Sigmoid colon (tissue), 7 donors: ENCODE measurements around the gene CBLB. TPM values are rescaled to one million over a fixed set of nuclear protein-coding genes. Genes with fewer than 3 reads are reported as not detected.

Experiments used
- DNase-seq: peaks from one replicate; pipeline ENCODE4 v3.0.0-alpha.2; 2019
- H3K27ac ChIP-seq, 4 donors: fragments of 200-600 bp; sonication (generic); one replicate each; pipeline ENCODE4 v1.5.1; 2016 to 2019; ENCODE audit warnings: mild to moderate bottlenecking in 1 of 4
- H3K27me3 ChIP-seq, 3 donors: fragments of 200-600 bp; sonication (generic); one replicate each; pipeline ENCODE4 v1.5.1; 2019; ENCODE audit warnings: mild to moderate bottlenecking in 1 of 3
- H3K36me3 ChIP-seq, 4 donors: fragments of 200-600 bp; sonication (generic); one replicate each; pipeline ENCODE4 v1.5.1; 2016 to 2019
- H3K4me1 ChIP-seq, 4 donors: fragments of 200-600 bp; sonication (generic); one replicate each; pipeline ENCODE4 v1.5.1; 2017 to 2019
- H3K4me3 ChIP-seq, 4 donors: fragments of 200-600 bp; sonication (generic); one replicate each; pipeline ENCODE4 v1.5.1; 2017 to 2019; ENCODE audit warnings: mild to moderate bottlenecking in 2 of 4, moderate library complexity in 1 of 4
- H3K9me3 ChIP-seq, 4 donors: fragments of 200-600 bp in 3 of 4; sonication (generic) in 3 of 4; one replicate each; pipeline versions ENCODE4 v1.5.1 to v1.6.1; 2013 to 2019
- EP300 ChIP-seq, 4 donors: sonication (generic); formaldehyde crosslinking; IDR thresholded peaks; one replicate each; pipeline ENCODE4 v1.6.1; 2017; ENCODE audit warnings: antibody characterized with exemption in 4 of 4
- POLR2A ChIP-seq, 2 donors: fragments of 450-650 bp; IDR thresholded peaks; one replicate each; pipeline ENCODE4 v1.6.1; 2016; ENCODE audit warnings: antibody characterized with exemption in 2 of 2, mild to moderate bottlenecking in 2 of 2, moderate library complexity in 2 of 2
- POLR2AphosphoS5 ChIP-seq, 4 donors: sonication (generic); formaldehyde crosslinking; IDR thresholded peaks; one replicate each; pipeline ENCODE4 v1.6.1; 2017; ENCODE audit warnings: antibody characterized with exemption in 4 of 4
- WGBS, 2 donors: extraction: QIAGEN DNeasy Blood & Tissue Kit; methylation state at CpG; one replicate each; pipeline ENCODE4 v1.1.7; 2013; 5-methylcytosine and 5-hydroxymethylcytosine counted together
- intact Hi-C: fragments of 100-400 bp; cut with DNase I; formaldehyde crosslinking; loops from one replicate; pipeline ENCODE4 v1.15.1; 2023
- polyA plus RNA-seq, 3 donors: library from polyadenylated mRNA; stranded (reverse); fragments of 200-250 nt; gene quantifications; one replicate each; pipeline ENCODE4 v1.2.3, GENCODE V29; 2013
- total RNA-seq, 4 donors: library from RNA; depleted of rRNA; stranded (reverse); fragments of >200 nt; gene quantifications; one replicate each; pipeline ENCODE4 v1.1.0, GENCODE V29; 2016
- TF ChIP-seq, protein P1 (sequence below), 4 experiments: fragments of 450-650 bp in 3 of 4; fragments of 200-600 bp in 1 of 4; IDR thresholded peaks; one replicate each; pipeline ENCODE4 v1.5.1; 2016 to 2019; ENCODE audit warnings: antibody characterized with exemption in 4 of 4, mild to moderate bottlenecking in 3 of 4, moderate library complexity in 2 of 4
- donor health status: healthy with polysubstance abuse.
- donor health status: Bipolar disorder and iron deficiency.
- donor health status: healthy.

Gene CBLB
- total and polyA plus RNA-seq, 7 donors: 9.6 to 55.9 (median 27.4) TPM

DNA sequence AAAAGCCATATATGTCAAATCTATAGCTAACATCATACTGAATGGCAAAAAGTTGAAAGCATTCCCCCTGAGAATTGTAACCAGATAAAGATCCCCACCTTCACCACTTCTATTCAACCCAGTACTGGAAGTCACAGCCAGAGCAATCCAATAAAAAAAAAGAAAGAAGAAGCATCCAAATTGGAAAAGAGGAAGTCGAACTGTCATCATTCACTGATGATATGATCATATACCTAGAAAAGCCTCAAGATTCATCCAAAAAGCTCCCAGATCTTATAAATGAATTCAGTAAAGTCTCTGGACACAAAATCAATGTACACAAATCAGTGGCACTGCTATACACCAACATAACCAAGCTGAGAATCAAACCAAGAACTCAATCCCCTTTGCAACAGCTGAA, 97.4 kb downstream of the CBLB start:
- WGBS, 2 donors: 98 to 100% methylated on average over 1 of the region's 1 CpG
- H3K36me3 ChIP-seq: no peaks in the 10 kb centered on the region
- no peaks in the 10 kb centered on the region for H3K9me3 ChIP-seq
- no peak overlapping the region for H3K4me3 ChIP-seq
- peaks cover 0 to 8% (median 3%) of the 10 kb centered on the region in 4 donors for H3K4me1 ChIP-seq
- H3K27ac ChIP-seq: no peak overlapping the region
- no peak for DNase-seq
- intact Hi-C loops: no loop called here
- no peaks in the 10 kb centered on the region for H3K27me3 ChIP-seq
- TF ChIP-seq EP300 (IDR thresholded peaks at IDR 0.05) (no peak), POLR2AphosphoS5 (IDR thresholded peaks at IDR 0.05) (no peak)
- TF ChIP-seq, protein P1, sequence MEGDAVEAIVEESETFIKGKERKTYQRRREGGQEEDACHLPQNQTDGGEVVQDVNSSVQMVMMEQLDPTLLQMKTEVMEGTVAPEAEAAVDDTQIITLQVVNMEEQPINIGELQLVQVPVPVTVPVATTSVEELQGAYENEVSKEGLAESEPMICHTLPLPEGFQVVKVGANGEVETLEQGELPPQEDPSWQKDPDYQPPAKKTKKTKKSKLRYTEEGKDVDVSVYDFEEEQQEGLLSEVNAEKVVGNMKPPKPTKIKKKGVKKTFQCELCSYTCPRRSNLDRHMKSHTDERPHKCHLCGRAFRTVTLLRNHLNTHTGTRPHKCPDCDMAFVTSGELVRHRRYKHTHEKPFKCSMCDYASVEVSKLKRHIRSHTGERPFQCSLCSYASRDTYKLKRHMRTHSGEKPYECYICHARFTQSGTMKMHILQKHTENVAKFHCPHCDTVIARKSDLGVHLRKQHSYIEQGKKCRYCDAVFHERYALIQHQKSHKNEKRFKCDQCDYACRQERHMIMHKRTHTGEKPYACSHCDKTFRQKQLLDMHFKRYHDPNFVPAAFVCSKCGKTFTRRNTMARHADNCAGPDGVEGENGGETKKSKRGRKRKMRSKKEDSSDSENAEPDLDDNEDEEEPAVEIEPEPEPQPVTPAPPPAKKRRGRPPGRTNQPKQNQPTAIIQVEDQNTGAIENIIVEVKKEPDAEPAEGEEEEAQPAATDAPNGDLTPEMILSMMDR (IDR thresholded peaks at IDR 0.05): no peak

DNA sequence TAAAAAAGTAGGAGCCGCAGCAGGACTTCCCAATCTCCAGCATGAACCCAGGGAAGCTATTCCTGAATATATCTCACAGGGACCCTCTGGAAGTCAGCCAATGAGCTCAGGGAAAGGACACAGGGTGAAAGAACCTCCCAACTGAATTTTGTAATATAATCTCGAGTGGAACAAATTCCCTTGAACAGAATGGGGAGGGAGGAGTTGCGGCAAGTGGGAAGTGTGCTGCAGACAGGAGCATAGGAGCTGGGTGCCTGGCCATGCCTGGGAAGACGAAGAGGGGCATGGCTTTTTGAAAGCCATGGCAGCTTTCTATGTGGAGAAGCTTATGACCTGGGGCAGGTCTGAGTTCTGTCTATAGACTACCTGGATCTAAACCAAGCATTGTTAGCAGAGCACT, 98.4 kb downstream of the CBLB start:
- no peak for DNase-seq
- Histone ChIP-seq H3K27me3 (no peaks in the 10 kb centered on the region), H3K27ac (no peak overlapping the region), H3K36me3 (no peaks in the 10 kb centered on the region), H3K4me3 (no peak overlapping the region), H3K4me1 (peaks cover 0 to 8% (median 3%) of the 10 kb centered on the region in 4 donors), H3K9me3 (no peaks in the 10 kb centered on the region)
- intact Hi-C loops: no loop called here
- 94 to 96% methylated on average over 4 of the region's 4 CpGs for WGBS, 2 donors
- TF ChIP-seq POLR2AphosphoS5 (IDR thresholded peaks at IDR 0.05): no peak

DNA sequence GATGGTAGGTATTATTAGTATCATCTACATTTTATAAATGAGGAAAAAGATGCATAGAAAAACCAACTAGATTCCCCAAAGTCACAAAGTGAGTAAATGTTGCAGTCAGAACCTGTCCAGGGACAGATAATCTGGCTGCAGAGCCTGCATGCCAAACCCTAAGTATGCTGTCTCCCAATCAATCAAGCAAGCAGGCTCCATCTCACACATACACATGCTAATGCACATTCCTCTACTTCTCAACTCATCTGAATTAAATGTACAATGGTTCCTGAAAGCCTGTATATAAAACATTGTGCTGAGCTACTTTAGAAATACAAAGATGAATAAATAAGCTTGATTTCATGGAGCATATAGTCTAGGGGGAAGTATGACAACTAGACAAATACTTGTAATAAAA, 101.0 kb downstream of the CBLB start:
- Histone ChIP-seq H3K4me3 (no peak overlapping the region), H3K27me3 (no peaks in the 10 kb centered on the region), H3K4me1 (peaks cover 0 to 2% (median 0%) of the 10 kb centered on the region in 4 donors), H3K27ac (no peak overlapping the region), H3K36me3 (peaks cover 0 to 3% (median 0%) of the 10 kb centered on the region in 4 donors), H3K9me3 (no peaks in the 10 kb centered on the region)
- intact Hi-C loops: no loop called here
- DNase-seq: no peak
- TF ChIP-seq POLR2AphosphoS5 (IDR thresholded peaks at IDR 0.05) (no peak), EP300 (IDR thresholded peaks at IDR 0.05) (no peak)
- TF ChIP-seq, protein P1 (IDR thresholded peaks at IDR 0.05): no peak

DNA sequence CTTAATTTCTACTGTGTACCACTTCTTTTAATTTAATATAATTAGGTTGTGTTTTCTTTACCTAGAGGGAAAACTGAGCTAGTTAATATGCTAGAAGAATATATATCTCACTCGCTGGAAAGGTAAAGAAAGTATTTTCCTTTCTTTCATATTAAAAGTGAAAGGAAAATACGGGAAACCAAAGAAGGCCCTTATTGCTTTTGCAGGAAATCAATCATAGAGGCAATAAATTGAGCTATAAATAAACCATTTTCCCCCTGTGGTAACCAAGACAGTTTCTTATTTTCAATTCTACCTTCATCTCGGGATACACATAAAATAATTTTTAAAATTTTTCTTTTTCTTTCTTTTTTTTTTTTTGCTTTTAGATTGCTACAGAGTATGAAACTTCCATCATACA, 101.6 kb downstream of the CBLB start:
- H3K27me3 ChIP-seq: no peaks in the 10 kb centered on the region
- TF ChIP-seq EP300 (IDR thresholded peaks at IDR 0.05): no peak
- TF ChIP-seq POLR2AphosphoS5 (IDR thresholded peaks at IDR 0.05): no peak
- TF ChIP-seq, protein P1 (IDR thresholded peaks at IDR 0.05): no peak
- no peak for TF ChIP-seq POLR2A (IDR thresholded peaks at IDR 0.05)
- peaks cover 0 to 4% (median 0%) of the 10 kb centered on the region in 4 donors for H3K9me3 ChIP-seq
- intact Hi-C loops: no loop called here
- H3K27ac ChIP-seq: no peak overlapping the region
- no peak for DNase-seq
- H3K4me3 ChIP-seq: no peak overlapping the region
- WGBS, 2 donors: 59 to 87% methylated on average over 3 of the region's 3 CpGs
- peaks cover 0 to 5% (median 1%) of the 10 kb centered on the region in 4 donors for H3K36me3 ChIP-seq
- H3K4me1 ChIP-seq: peaks cover 0 to 2% (median 0%) of the 10 kb centered on the region in 4 donors

DNA sequence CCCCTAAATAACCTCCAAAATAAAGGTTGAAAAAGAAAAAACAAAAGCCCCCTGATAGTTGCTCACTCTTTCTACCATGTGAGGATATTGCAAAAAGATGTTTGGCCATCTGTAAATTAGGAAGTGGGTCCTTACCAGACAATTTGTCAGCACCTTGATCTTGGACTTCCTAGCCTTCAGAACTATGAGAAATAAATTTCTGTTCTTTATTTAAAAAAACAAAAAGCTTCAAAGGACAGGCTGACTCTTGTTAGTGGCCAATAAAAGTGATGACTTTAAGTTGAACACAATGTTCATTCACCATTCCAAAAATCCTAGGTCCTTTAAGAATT, 103.5 kb downstream of the CBLB start:
- no peaks in the 10 kb centered on the region for H3K4me1 ChIP-seq
- intact Hi-C loops: no loop called here
- H3K4me3 ChIP-seq: no peak overlapping the region
- TF ChIP-seq EP300 (IDR thresholded peaks at IDR 0.05) (no peak), POLR2A (IDR thresholded peaks at IDR 0.05) (no peak), POLR2AphosphoS5 (IDR thresholded peaks at IDR 0.05) (no peak)
- TF ChIP-seq, protein P1 (IDR thresholded peaks at IDR 0.05): no peak
- H3K36me3 ChIP-seq: peaks cover 0 to 7% (median 1%) of the 10 kb centered on the region in 4 donors
- H3K27me3 ChIP-seq: no peaks in the 10 kb centered on the region
- H3K9me3 ChIP-seq: peaks cover 0 to 5% (median 0%) of the 10 kb centered on the region in 4 donors
- H3K27ac ChIP-seq: no peak overlapping the region
- DNase-seq: no peak
